Smooth muscle cell (in vitro differentiated cells): Measurements from ENCODE around the gene LINC01488. TPM values are rescaled to one million over a fixed set of nuclear protein-coding genes. Genes with fewer than 3 reads are reported as not detected.

ENCODE experiments used
- DNase-seq: peaks from one replicate; lab custom pipeline; 2025; ENCODE audit not compliant: unreplicated experiment; lab: John Stamatoyannopoulos, UW
- H2AFZ ChIP-seq: fragments of 200-600 bp; sonication (generic); 2 replicates; pipeline ENCODE4 v1.6.0; 2016; ENCODE audit warnings: antibody characterized with exemption, low read depth, mild to moderate bottlenecking
- H3F3A ChIP-seq: fragments of 200-600 bp; sonication (generic); 2 replicates; pipeline ENCODE4 v1.6.0; 2017; ENCODE audit warnings: antibody characterized with exemption, low read depth
- H3K27ac ChIP-seq: fragments of 200-600 bp; sonication (generic); 2 replicates; pipeline ENCODE4 v1.5.1; 2016; ENCODE audit warnings: low read depth, mild to moderate bottlenecking
- H3K27me3 ChIP-seq: fragments of 200-600 bp; sonication (generic); 2 replicates; pipeline ENCODE4 v1.6.1; 2016; ENCODE audit warnings: low read depth, mild to moderate bottlenecking
- H3K36me3 ChIP-seq: fragments of 200-600 bp; sonication (generic); 2 replicates; pipeline ENCODE4 v1.5.1; 2016; ENCODE audit warnings: low read depth
- H3K4me1 ChIP-seq: fragments of 200-600 bp; sonication (generic); 2 replicates; pipeline ENCODE4 v1.5.1; 2016; ENCODE audit warnings: low read depth
- H3K4me2 ChIP-seq: fragments of 200-600 bp; sonication (generic); 2 replicates; pipeline ENCODE4 v1.6.0; 2016; ENCODE audit warnings: mild to moderate bottlenecking
- H3K4me3 ChIP-seq: fragments of 200-600 bp; sonication (generic); 2 replicates; pipeline ENCODE4 v1.5.1; 2016; ENCODE audit warnings: mild to moderate bottlenecking
- H3K79me2 ChIP-seq: fragments of 200-600 bp; sonication (generic); 2 replicates; pipeline ENCODE4 v1.6.0; 2016; ENCODE audit warnings: low read depth, mild to moderate bottlenecking
- H3K9ac ChIP-seq: fragments of 200-600 bp; sonication (generic); 2 replicates; pipeline ENCODE4 v1.6.0; 2016; ENCODE audit warnings: low read depth
- H3K9me3 ChIP-seq: fragments of 200-600 bp; sonication (generic); replicated peaks from 2 replicates; pipeline ENCODE4 v1.5.1; 2016; ENCODE audit warnings: low read depth
- H4K20me1 ChIP-seq: fragments of 200-600 bp; sonication (generic); 2 replicates; pipeline ENCODE4 v1.6.0; 2016; ENCODE audit warnings: low read depth
- WGBS: methylation state at CpG from one replicate; pipeline ENCODE4 v1.1.7; 2016; ENCODE audit warnings: low lambda C conversion rate; 5-methylcytosine and 5-hydroxymethylcytosine counted together
- polyA plus RNA-seq: library from polyadenylated mRNA; unstranded; fragments of >200 nt; fragmentation: Nextera tagmentation; extraction: Ambion mirVana; gene quantifications from 2 replicates; pipeline ENCODE4 v1.2.1, GENCODE V29; 2016
- total RNA-seq: library from RNA; depleted of rRNA; stranded (reverse); fragments of >200 nt; gene quantifications from 2 replicates; pipeline ENCODE4 v1.2.3, GENCODE V29; 2014
- TF ChIP-seq, protein P1 (sequence below): fragments of 200-600 bp; sonication (generic); IDR thresholded peaks from 2 replicates; pipeline ENCODE4 v1.5.1; 2017; ENCODE audit warnings: borderline replicate concordance, mild to moderate bottlenecking, antibody characterized with exemption; ENCODE audit not compliant: insufficient read depth, poor library complexity, severe bottlenecking

Gene LINC01488
- total and polyA plus RNA-seq, 2 experiments from 2014 or later = not detected

DNA sequence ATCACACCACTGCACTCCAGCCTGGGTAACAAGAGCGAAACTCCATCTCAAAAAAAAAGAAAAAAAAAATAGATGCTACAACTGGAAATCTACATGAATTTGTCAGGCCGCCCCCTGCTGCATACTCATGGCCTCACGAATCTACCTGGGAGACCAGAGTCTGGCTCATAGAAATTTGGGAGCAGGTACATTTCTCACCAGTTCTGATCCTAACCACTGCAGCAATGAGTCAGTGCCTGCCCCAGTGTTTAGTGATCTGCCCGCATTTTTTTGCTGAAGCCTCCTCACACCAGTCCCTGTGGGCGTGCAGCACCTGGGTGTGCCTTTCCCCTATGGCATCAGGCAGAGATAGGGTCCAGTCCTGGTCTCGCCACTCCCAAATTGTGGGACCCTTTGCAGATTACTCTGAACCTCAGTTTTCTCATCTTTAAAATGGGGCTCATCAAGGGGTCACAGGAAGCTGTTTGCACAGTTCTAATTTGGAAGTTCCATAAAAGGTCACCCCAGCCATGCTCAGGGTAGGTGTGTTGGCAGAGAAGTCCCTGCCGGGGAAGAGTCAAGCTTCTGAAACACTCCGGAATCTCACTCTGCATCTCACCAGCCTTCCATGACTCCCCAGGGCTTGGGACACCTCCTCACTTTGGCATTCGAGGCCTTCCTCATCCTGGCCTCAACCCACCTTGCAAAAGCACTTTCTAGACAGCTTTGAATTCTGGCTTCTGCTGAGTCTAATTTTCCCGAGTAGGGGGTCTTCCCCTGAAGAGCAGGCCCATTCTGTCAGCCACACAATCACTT lies 39.3 kb upstream of the LINC01488 start:
- peaks cover 48% of the 10 kb centered on the region for H3K4me1 ChIP-seq
- peak overlapping the region; percentile 67 for H3K9ac ChIP-seq
- no peak overlapping the region for H3K4me3 ChIP-seq
- H3K79me2 ChIP-seq = no peaks in the 10 kb centered on the region
- H3F3A ChIP-seq = peaks cover 13% of the 10 kb centered on the region
- no peaks in the 10 kb centered on the region for H4K20me1 ChIP-seq
- H3K27ac ChIP-seq = peak overlapping the region; percentile 97
- H3K4me2 ChIP-seq = peak overlapping the region; percentile 79
- H3K9me3 ChIP-seq = no peaks in the 10 kb centered on the region
- 57% methylated on average over 10 of the region's 10 CpGs for WGBS
- no peaks in the 10 kb centered on the region for H3K27me3 ChIP-seq
- DNase-seq = no peak
- no peaks in the 10 kb centered on the region for H3K36me3 ChIP-seq
- H2AFZ ChIP-seq = no peak overlapping the region
- TF ChIP-seq, protein P1, sequence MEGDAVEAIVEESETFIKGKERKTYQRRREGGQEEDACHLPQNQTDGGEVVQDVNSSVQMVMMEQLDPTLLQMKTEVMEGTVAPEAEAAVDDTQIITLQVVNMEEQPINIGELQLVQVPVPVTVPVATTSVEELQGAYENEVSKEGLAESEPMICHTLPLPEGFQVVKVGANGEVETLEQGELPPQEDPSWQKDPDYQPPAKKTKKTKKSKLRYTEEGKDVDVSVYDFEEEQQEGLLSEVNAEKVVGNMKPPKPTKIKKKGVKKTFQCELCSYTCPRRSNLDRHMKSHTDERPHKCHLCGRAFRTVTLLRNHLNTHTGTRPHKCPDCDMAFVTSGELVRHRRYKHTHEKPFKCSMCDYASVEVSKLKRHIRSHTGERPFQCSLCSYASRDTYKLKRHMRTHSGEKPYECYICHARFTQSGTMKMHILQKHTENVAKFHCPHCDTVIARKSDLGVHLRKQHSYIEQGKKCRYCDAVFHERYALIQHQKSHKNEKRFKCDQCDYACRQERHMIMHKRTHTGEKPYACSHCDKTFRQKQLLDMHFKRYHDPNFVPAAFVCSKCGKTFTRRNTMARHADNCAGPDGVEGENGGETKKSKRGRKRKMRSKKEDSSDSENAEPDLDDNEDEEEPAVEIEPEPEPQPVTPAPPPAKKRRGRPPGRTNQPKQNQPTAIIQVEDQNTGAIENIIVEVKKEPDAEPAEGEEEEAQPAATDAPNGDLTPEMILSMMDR = no peak

DNA sequence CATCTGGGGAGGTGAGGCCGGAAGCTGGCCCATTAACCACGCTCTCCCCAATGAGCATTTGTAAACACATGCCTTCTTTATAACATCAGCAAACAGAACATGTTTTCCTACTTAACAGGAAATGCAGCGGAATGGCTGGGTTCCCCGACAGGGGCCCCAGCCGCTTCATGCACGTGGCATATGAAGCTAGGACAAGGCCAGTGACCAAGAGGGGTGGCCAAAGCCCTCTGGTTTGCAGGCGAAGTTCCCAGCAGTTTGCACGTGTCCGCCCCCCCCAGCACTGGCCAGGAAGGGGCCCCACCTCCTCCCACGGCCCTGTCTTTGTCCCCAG lies 38.7 kb upstream of the LINC01488 start:
- TF ChIP-seq, protein P1 = no peak
- Histone ChIP-seq H3K9ac (peak overlapping the region; percentile 67), H3K27me3 (no peaks in the 10 kb centered on the region), H3F3A (peaks cover 17% of the 10 kb centered on the region), H3K27ac (peak overlapping the region; percentile 97), H3K9me3 (no peaks in the 10 kb centered on the region), H3K79me2 (no peaks in the 10 kb centered on the region), H3K4me1 (peaks cover 42% of the 10 kb centered on the region), H4K20me1 (no peaks in the 10 kb centered on the region), H2AFZ (no peak overlapping the region), H3K4me2 (peak overlapping the region; percentile 79), H3K36me3 (no peaks in the 10 kb centered on the region), H3K4me3 (no peak overlapping the region)
- DNase-seq = no peak
- 2% methylated on average over 10 of the region's 10 CpGs for WGBS

DNA sequence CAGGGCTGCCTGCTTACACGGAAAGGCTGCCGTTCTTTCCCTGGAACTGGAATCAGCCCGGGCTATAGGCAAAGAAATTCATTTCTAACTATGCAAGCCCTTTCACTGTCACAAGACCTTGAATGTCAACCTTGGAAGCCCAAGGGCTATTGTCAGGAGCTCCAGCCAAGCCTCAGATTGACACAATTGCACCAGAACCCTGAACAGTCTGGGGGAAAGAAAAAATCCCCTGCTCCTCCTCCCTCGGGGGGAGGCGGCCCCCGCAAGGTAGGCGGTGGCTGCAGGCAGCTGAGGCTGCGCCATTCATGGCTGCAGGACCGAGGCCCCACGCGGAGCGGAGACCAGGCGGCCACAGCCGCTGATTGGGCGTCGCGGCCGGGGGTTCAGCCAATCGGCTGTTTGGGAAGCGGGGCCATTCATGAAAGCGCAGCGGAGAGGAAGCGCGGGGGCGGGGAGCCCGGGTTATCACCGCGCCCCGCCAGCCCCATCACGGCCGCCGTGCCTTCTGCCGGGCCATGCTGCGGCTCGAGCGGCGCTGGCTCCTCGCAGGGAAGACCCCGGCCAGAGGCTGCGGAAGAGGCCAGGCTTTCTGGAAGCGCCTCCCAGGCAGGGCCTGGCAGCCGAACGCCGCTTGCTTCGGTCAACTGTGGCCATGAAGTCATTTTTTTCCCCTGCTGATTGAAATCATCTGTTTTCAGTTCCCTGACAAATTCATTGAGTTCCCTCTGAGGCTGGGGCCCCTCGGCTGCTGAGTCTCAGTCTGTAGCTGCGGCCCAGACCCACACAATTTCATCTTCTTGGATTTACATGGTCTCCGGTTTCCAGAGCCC lies 38.1 kb upstream of the LINC01488 start:
- H4K20me1 ChIP-seq = no peaks in the 10 kb centered on the region
- H3F3A ChIP-seq = peaks cover 17% of the 10 kb centered on the region
- WGBS = 1% methylated on average over 46 of the region's 48 CpGs
- H3K4me1 ChIP-seq = peaks cover 41% of the 10 kb centered on the region
- H3K9ac ChIP-seq = peak overlapping the region; percentile 82
- peak overlapping the region; percentile 29 for H3K4me3 ChIP-seq
- no peaks in the 10 kb centered on the region for H3K36me3 ChIP-seq
- no peaks in the 10 kb centered on the region for H3K27me3 ChIP-seq
- H2AFZ ChIP-seq = peak overlapping the region; percentile 47
- H3K27ac ChIP-seq = peak overlapping the region; percentile 97
- no peaks in the 10 kb centered on the region for H3K79me2 ChIP-seq
- no peaks in the 10 kb centered on the region for H3K9me3 ChIP-seq
- TF ChIP-seq, protein P1 = no peak
- peak overlapping the region; percentile 79 for H3K4me2 ChIP-seq
- peak; percentile 80 for DNase-seq
